Gastrocnemius medialis (tissue), 4 donors: ENCODE measurements around the gene OR2T2.

Source experiments
- POLR2A ChIP-seq, 2 donors: fragments of 450-650 bp; IDR thresholded peaks; one replicate each; pipeline ENCODE4 v1.6.1; 2017; ENCODE audit warnings: antibody characterized with exemption in 2 of 2, mild to moderate bottlenecking in 2 of 2, moderate library complexity in 2 of 2
- TF ChIP-seq, protein P1 (sequence below), 5 experiments: fragments of 450-650 bp in 3 of 5; fragments of 200-600 bp in 2 of 5; sonication (generic) in 2 of 5; IDR thresholded peaks in 4 of 5; conservative IDR thresholded peaks in 1 of 5; 1 replicate in 4 of 5; 2 replicates in 1 of 5; pipeline ENCODE4 v1.5.1; 2016 to 2019; ENCODE audit warnings: antibody characterized with exemption in 5 of 5, mild to moderate bottlenecking in 3 of 5, moderate library complexity in 3 of 5

DNA sequence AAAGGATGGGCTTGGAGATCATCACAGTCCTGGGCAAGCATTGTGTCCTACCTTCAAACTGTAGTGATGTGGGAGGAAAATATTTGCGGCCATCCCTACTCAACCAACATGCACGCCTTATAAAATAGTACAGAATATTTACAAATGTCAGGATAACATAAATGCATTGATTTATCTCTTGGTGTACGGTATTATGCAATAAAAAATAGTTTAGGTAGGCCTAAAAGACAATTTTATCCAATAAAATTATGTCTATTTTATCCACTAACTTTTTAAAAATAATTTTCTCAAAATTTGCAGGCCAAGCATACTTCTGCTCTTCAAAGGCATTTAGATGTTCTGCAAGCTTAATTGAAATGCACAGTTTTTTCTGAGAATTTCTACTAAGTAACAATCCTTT is 42.7 kb upstream of the OR2T2 start, which contains the start of gene OR2T1:
- TF ChIP-seq, protein P1, sequence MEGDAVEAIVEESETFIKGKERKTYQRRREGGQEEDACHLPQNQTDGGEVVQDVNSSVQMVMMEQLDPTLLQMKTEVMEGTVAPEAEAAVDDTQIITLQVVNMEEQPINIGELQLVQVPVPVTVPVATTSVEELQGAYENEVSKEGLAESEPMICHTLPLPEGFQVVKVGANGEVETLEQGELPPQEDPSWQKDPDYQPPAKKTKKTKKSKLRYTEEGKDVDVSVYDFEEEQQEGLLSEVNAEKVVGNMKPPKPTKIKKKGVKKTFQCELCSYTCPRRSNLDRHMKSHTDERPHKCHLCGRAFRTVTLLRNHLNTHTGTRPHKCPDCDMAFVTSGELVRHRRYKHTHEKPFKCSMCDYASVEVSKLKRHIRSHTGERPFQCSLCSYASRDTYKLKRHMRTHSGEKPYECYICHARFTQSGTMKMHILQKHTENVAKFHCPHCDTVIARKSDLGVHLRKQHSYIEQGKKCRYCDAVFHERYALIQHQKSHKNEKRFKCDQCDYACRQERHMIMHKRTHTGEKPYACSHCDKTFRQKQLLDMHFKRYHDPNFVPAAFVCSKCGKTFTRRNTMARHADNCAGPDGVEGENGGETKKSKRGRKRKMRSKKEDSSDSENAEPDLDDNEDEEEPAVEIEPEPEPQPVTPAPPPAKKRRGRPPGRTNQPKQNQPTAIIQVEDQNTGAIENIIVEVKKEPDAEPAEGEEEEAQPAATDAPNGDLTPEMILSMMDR (IDR thresholded peaks at IDR 0.05 in 4 of 5, conservative IDR thresholded peaks at IDR 0.05 in 1 of 5) = no peak
- no peak for TF ChIP-seq POLR2A (IDR thresholded peaks at IDR 0.05)
